ENCODE results near the gene CDC5L.

CDC5L gene

DNA sequence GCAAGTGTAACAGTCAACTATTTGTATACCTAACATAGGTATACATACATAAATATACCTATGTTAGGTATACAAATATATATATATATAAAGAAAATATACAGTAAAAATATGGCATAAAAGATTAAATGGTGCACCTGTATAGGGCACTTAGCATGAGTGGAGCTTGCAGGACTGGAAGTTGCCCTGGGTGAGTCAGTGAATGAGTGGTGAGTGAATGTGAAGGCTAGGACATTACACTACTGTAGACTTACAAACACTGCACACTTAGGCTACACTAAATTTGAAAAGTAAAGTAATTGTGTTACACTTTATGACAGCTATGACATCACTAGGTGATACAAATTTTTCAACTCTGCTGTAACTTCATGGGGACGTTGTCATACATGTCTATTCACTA, 65.6 kb downstream of the CDC5L start:
- no peak for DNase-seq (ENCODE audit: low spot score)

DNA sequence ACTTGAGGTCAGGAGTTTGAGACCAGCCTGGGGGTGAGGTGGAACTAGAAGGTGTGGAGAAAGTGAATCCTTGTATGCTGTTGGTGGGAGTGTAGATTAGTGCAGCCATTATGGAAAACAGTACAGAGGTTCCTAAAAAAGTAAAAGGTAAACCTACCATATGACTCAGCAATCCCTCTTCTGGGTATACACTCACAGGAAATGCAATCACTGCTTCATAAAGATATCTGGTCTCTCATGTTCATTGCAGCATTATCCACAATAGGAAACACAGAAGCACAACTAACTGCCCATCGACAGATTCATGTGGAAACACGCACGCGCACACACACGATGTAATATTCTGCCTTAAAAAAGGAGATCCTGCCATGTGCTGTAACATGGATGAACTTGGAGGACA, 66.7 kb downstream of the CDC5L start:
- DNase-seq (ENCODE audit: low spot score), result no peak

DNA sequence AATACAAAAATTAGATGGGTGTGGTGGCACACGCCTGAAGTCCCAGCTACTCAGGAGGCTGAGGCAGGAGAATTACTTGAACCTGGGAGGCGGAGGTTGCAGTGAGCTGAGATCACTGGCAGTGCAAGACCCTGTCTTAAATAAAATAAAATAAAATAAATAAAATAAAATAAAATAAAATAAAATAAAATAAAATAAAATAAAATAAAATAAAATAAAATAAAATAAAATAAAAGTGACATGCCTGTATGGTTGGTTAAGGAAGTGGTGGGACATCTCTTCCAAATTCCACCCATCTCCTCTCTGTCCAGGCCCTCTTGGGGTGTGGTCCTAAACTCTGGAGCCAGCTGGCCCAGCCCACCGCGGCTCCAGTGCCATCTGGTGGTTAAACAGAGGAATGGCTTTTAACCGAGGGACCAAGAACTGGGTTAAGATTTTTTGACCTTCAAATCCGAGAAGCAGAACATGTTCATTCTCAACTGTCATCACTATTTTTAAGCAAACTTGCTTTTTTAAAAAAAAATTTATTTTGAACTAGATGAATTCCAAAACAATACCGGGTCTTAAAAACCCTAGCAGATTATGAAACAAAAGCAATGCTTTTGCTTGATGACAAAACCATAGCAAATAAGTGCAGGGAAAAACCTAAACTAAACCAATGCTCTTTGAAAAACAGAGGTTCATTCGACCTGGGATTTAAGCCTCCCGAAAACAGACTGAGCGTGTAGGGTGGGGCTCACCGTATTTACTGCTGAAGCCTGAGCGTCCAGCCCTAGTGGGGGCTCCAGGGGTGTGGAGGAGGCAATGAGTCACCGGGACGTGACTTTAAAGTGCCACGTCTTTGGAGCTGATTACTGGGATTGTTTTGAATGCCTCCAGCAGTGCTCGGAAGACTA, 68.8 kb downstream of the CDC5L start:
- DNase-seq (ENCODE audit: low spot score), result peak; percentile 62

DNA sequence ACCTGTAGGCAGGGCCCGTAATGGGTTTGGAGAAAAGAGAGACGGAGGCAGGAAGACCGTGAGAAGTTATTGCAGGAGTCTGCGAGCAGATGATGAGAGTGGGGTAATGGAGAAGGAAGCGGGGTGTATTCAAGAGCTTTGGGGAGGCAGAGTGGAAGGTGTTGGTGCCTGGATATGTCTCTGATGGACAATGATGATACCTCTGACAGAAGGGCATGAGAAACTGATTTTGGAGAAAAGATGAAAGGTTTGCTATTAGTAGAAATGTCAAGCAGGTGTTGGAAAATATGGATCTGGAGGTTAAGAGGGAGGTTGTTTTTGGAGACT, 69.4 kb downstream of the CDC5L start:
- DNase-seq (ENCODE audit: low spot score), result no peak

DNA sequence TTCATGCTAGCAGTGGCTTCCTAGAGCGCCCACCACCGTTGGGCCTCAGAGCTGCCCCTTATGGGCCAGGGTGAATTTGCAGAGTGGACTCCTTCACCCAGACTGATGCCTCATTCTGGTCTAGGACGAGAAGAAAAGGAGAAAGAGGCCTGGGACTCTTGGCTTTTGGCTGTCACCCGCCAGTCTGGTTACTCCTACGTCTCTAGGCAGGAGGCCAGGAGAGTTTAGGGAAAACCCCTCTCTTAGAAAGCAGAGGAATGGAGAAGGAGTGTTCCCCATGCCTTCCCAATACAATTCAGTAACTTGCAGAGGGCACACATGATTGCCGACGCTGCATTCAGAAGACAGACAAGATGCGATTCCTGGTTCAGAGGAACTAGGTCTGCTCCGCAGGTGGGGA, 70.1 kb downstream of the CDC5L start:
- DNase-seq (ENCODE audit: low spot score), result no peak

DNA sequence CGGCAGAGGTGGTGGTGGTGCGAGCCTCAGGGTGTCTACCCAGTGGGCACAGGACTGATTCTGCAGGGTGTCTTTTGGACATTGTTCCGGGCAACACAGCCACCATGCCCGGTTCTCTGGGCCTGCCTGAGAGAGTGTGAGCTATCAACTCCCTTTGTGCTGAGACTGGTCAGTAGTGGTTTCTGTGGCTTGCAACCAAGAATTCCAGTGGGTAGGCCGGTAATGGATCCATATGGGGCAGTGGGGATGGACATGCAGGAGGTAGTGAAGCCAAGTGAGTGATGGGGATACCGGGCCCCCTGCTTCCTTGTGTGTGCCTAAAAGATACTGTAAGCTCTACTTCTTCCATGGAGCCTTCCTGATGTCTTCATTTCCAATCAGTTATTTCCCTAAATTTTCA, 71.0 kb downstream of the CDC5L start:
- DNase-seq (ENCODE audit: low spot score), result no peak

DNA sequence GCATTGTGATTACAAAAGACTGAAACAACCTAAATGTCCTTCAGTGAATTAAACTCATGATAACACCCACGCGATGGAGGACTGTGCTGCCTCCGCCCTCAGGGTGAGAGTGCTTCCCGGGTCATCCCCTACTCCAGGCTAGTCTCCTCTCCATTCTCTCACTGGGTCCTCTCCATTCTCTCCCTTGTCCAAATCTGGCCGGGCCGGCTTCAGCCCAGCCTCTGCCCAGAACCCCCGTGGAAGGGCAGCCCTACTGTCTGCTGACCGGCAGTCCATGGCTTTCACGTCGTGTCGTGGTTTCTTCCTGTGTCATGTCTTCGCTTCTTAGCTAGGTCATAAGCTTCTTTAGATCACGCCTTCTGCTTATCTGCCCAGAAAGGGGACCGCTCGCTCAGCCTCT, 74.8 kb downstream of the CDC5L start:
- DNase-seq (ENCODE audit: low spot score), result no peak

DNA sequence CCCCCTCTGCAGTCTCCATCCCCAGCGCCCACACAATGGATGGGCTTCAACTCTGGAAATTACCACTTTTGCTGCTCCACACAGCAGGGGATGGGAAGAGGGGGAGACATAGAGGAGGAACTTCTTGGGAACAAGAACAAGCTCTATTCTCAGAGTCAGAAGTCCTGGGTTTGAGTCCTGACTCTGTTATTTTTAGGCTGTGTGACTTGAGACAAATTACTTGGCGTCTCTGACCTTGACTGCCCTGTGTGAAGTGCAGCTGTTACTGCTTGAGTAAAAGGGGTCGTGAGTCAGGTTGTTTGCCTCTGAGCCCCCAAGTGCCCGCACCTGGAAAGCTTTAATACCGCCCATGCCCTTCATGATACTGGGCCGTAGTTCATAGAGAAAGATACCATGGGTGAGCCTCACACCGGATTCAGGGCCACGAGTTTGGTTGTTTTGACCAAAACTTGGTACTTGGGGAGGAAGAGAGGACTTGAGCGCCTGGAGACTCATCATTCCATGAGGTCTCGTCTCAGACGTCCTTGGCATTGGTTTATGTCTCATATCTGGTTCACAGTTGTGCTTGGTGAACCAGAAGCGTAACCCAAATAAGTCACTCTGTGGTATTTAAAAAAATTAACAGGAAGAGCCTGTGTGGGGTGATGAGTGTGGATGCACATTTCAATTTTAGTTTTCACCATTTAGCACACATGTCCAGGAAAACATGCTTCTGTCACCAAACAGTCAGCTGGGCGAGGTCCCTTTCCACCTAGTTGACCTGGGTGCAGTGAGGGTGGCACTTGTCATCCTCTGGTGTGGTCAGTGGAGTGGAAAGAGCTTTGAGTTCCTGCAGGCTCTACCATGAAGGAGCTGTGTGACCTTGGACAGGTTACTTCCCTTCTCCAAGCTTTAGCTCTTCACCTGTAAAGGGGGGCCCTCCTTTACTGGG, 75.6 kb downstream of the CDC5L start:
- no peak for DNase-seq (ENCODE audit: low spot score)

DNA sequence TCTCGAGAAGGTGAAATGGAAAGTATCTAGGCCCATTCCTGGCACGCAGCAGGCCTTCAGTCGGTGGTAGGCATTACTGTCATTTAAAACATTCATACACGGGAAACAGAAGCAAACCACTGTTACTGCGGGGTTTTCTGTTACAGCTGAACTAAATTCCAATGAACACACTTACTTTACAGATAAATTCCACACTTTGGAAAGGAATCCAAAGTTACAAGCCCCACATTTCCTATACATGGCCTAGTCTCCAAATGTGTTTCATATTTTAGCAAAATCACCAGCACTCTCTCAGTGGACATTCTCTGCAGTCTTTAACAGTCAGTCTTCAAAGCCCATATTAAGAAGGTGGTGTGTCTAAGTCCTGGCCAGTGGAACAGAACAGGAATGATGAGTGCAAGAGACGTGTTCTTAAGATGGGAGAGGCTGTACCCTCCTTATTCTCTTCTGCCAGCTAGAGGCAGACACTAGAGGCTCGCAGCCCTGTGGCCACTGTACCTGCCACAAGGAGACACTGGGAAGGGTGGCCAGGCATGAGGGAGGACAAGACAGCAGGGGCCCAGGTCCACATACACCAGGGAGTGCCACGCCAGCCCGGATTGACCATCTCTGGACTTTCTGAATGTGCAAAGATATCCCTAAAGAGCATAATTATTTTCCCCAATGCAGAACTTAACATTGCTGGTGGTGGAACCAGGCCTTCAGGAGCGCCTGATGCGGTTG, 76.4 kb downstream of the CDC5L start:
- no peak for DNase-seq (ENCODE audit: low spot score)

DNA sequence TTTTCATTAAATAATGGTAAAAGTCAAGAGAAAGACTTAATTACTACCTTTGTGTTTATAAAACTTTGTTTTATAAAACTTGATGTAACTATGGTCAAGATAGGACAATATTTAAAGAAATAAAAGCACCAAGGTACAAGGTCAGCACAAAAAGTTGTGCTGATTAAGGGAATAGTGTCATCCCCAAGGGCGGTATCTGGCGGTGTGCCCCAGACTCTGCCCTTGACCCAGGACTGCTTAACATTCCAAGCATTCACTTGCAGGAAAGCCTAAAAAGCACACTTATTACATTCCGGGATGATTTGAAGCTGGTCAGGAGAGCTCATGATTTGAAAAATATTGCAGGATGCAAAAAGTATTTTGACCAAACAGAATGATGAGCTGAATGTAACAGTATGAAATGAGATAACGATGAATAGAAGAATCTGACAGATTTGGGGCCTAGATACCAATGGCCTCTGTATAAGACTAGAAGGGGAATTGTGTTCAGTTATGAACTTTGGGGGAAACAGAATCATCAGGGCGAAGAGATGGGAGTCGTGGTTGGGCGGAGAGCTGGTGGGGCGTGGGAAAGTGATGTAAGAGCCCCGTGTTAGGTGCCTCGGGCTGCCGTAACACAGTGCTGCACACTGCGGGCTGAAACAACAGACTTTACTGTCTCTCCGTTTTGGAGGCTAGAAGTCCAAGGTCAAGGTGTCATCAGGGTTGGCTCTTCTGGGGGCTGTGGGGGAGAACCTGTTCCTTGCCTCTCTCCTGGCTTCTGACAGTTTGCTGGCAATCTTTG, 77.2 kb downstream of the CDC5L start:
- DNase-seq (ENCODE audit: low spot score), result no peak

DNA sequence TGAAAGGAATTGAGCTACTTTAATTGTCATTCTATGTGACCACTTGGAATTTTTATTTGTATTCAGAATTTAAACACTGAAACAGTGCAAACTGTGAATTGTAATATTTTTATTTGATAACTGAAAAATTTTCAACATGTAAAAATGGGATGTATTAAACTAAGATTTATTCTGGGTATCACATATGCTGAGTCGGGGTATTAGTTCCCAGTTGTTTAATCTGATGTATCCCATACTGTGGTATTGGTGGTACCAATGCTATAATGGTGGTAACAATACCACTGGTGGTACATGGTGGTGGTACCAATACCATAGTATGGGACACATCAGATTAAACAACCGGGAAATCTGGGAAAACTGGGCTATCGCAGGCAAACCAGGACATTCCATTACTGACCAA, 79.4 kb downstream of the CDC5L start:
- DNase-seq (ENCODE audit: low spot score), result no peak

DNA sequence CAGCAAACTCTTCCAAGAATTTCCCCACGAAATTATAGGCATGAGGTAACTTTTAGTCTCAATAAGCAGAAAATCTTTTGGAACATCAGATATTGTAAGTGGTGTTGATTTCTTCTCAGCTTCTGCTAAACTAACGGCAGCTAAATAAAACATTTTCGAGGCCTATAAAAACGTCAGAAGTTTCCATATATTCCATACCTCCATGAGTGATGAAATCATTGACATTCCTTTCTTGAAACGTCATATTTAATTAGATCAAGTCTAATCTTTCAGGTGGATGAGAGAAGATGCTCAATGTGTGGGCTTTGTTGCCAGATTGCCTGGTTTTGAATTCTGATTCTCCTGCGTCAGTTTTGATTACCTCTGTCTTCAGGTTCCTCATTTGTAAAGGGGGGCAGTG, 81.3 kb downstream of the CDC5L start:
- no peak for DNase-seq (ENCODE audit: low spot score)

DNA sequence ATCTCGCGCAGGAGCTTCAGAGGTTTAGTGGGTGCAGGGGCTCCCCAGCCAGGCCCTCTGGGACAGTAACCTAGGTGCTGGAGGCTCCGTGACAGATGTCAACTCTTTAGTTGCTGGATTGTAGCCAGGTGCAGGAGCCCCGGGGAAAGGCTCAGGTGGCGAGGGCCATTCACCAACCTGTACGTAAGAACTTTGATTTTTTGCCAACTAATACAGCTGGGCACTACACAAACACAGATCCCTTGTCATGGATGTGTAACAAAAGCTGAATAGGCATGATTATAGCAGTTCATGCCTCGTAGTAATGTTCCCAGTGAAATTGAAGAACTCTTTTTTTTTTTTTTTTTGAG, 82.6 kb downstream of the CDC5L start:
- no peak for DNase-seq (ENCODE audit: low spot score)

DNA sequence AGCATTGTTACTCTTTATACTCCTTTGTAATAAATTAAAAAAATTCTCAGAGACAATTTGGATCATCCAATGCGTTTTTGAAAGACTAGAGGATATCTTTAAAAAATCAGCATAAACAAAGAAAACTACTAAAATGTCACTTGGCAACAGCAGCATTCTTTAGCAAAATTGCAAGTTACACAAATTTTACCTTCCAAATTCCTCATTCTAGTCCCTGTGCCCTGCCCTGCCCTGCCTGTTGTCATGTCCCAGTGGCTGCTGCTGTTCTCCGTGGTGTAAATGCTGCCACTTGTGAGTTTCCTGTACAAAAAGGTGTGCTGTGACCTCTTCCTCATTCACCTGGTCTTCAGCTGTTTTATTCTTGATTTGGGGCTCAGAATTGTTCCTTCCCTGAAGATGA, 83.2 kb downstream of the CDC5L start:
- DNase-seq (ENCODE audit: low spot score), result no peak

DNA sequence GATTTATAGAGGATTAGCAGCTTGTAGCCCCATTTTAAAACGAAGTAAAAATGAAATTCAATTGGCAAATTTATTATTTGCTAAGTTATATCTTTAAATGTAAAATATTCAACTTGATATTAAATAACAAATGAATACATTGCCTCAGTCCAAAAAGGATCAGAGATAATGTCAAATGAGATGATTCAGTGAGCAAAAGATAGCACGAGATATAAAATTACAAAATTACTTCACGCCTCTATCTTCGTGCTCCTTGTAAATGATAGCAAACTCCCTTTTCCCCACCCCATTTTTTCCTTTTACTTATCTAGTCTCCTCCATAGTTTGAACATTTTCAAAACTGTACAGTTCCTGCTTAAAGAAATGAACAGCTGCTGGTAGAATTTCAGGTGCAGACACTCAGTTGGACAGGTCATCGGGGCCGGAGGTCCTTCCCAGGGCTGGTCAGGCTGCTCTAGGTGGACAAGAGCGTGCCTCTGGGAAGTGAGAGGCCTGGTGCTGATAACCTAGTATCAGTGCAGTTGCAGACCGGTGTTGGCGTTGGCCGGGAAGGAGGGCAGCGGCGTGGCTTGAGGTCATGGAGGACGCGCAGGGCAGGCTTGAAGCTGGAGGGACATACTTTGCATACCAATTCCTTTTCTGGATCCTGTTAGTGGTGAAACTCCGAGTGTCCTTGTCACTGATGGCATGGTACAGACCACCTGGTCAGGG, 83.9 kb downstream of the CDC5L start:
- no peak for DNase-seq (ENCODE audit: low spot score)

DNA sequence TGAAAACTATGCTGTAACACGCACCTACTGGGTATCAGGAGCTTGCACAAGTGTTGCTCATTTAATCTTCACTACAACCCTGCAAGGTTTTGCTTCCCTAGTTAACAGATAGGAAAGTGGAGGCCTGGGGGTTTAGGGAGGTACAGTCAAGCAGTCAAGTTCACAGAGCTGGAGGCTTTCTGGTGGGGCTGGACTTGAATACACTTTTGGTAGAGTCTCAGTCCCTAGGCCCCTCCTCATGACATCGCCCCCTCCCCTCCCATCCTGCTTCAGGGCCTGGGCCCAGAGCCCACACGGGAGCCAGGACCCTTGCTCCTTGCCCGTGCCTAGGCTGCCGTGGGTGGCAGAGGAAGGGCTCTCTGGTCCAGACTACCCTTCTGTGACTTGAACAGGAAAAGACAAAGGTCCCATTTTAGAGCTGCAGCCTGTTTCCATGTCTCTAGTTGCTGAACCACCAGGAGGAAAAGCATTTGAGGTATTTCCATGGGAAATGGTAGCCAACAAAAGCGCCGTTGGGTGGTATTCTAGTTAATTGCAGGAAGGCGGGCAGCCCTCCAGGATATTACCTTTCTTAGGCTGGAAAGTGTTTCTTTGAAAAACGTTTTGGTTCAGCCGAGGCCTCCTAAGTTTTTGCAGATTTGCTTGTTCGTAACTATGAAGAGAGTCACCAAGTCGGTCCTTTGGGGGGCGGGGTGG, 84.9 kb downstream of the CDC5L start:
- DNase-seq (ENCODE audit: low spot score), result no peak

DNA sequence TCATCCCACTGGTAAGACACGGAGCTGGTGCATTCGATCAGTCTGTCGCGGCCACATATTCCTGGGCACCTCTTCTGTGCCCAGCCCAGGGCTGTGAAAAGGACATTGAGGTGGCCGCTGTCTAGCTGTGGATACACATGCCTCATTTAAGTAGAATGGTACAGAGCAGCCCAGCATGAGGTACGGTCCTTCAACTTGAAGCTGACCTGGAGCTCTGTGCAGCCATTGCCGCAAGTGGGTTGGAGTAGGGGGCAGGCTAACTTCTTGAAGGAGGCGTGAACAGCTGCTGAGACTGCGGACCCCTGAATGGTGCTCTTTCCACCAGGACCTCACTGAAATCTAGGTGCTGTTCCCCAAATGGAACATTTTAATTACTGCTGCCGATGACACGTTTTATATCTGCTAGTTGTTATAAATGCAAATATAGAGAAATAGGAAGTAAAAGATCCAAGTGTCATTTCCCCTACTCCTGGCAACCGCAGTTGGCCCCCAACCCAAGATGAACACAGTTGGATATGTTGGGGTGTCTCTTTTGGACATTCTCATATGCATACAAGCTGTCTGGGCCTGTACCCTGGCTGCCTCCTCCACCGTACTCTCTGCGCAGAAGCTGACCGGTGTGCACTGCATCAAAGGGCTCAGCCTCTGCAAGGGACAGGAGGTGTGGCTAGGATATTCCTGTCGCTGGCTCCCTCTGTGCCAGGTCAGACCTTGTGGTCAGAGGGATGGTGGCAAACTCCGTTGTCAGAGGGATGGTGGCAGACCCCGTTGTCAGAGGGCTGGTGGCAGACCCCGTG, 86.1 kb downstream of the CDC5L start:
- no peak for DNase-seq (ENCODE audit: low spot score)

DNA sequence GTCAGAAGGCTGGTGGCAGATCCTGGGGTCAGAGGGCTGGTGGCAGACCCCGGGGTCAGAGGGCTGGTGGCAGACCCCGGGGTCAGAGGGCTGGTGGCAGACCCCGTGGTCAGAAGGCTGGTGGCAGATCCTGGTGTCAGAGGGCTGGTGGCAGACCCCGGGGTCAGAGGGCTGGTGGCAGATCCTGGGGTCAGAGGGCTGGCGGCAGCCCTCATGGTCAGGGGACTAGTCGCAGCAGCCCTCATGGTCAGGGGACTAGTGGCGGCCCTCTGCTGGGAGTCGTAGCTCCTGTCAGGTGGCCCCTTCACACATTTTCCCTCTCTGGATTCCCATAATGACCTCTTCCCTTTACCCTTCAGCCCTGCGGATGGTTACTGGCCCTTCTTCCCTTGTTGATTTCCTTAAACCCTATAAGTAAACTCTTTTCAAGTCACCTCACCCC, 86.7 kb downstream of the CDC5L start:
- DNase-seq (ENCODE audit: low spot score), result no peak

DNA sequence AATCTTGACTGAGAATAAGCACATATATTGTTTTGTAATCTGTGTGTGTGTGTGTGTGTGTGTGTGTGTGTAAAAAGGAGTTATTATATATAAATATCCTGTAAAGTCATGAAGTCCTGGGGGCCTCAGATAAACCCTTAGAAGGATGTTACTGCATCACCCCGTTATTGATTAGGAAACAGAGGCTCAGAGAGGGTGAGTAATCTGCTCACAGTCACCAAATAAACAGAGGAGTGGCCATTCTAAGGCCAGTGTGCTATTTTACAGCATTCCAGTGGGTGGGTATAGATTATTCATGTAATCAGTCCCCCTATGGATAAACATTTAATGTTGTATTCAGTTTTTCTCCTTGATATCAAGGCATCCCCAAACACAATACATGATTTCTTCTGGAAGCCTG, 87.1 kb downstream of the CDC5L start:
- DNase-seq (ENCODE audit: low spot score), result no peak

DNA sequence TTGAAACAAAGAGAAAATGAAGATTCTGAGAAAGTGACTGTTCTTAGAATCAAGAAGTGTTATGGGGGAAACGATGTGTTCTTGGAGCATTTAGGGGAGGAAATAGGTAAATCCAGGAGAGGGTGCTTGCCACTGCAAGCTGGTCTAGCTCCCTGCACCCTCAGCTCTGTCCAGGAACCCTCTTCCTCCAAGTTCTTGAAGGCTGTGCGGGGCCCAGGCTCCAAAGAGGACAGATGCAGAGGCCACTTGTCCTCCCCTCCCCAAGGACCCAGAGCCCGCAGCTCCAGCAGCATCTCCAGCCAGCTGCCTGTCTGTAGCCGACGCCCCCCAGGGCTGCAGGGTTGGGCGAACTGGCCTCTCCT, 87.9 kb downstream of the CDC5L start:
- DNase-seq (ENCODE audit: low spot score), result no peak

Measured in activated CD4-positive, alpha-beta T cell treated with anti-CD3 and anti-CD28 coated beads, Interleukin-2, Interleukin-4, amounts not matched to agents 100 ng/mL and 50 ng/mL, durations not matched to agents 16 hours and 8 hours (primary cell).